ENCODE results near the gene LGI4.

DNA sequence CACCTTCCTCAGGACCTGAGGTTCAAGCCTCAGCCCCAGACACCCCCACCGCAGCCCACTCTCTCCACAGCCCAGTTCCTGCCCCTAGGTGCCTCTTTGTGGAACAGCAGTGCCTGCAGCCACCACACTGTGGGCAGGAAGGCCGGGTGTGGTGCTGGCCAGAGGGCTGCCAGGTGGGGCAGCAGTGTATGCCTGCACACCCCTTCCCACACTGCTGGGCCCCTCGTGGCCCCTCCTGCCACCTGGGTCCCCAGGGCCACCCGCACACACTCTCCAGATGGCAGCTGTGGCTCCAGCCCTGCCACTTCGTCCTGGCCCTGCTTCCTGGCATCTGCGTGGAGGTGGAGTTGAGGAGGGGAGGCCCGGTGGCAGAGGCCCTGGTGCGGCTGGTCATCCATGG lies 58.2 kb downstream of the LGI4 start:
- TF ChIP-seq JUN (IDR thresholded peaks at IDR 0.05) (no peak), MYC (IDR thresholded peaks at IDR 0.05; ENCODE audit: borderline replicate concordance, low read length) (no peak), MAZ (IDR thresholded peaks at IDR 0.05; ENCODE audit: borderline replicate concordance, low read depth, low read length) (no peak), CHD2 (IDR thresholded peaks at IDR 0.05; ENCODE audit: low read length, partially characterized antibody) (no peak), REST (IDR thresholded peaks at IDR 0.05) (no peak), ZFP36 (IDR thresholded peaks at IDR 0.05; ENCODE audit: borderline replicate concordance, partially characterized antibody) (no peak), CEBPB (IDR thresholded peaks at IDR 0.05) (no peak), RFX5 (IDR thresholded peaks at IDR 0.05) (no peak)
- TF ChIP-seq, protein P1, sequence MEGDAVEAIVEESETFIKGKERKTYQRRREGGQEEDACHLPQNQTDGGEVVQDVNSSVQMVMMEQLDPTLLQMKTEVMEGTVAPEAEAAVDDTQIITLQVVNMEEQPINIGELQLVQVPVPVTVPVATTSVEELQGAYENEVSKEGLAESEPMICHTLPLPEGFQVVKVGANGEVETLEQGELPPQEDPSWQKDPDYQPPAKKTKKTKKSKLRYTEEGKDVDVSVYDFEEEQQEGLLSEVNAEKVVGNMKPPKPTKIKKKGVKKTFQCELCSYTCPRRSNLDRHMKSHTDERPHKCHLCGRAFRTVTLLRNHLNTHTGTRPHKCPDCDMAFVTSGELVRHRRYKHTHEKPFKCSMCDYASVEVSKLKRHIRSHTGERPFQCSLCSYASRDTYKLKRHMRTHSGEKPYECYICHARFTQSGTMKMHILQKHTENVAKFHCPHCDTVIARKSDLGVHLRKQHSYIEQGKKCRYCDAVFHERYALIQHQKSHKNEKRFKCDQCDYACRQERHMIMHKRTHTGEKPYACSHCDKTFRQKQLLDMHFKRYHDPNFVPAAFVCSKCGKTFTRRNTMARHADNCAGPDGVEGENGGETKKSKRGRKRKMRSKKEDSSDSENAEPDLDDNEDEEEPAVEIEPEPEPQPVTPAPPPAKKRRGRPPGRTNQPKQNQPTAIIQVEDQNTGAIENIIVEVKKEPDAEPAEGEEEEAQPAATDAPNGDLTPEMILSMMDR (IDR thresholded peaks at IDR 0.05) = no peak

Measured in A549 (cell line).